NCI-H128 (cell line): ENCODE measurements around the gene TCAP.
"Not testable (repeated sequence)": the region's sequence is repeated elsewhere in the genome, so short reads cannot be mapped to it uniquely, and the experiment has no call there.

Experiments used
- DNase-seq: peaks from one replicate; lab custom pipeline; 2025; ENCODE audit not compliant: unreplicated experiment; lab: John Stamatoyannopoulos, UW

TCAP gene

GRCh38 chr17:39678340-39679116 lies 13.4 kb downstream of the TCAP start:
- no peak for DNase-seq

DNA sequence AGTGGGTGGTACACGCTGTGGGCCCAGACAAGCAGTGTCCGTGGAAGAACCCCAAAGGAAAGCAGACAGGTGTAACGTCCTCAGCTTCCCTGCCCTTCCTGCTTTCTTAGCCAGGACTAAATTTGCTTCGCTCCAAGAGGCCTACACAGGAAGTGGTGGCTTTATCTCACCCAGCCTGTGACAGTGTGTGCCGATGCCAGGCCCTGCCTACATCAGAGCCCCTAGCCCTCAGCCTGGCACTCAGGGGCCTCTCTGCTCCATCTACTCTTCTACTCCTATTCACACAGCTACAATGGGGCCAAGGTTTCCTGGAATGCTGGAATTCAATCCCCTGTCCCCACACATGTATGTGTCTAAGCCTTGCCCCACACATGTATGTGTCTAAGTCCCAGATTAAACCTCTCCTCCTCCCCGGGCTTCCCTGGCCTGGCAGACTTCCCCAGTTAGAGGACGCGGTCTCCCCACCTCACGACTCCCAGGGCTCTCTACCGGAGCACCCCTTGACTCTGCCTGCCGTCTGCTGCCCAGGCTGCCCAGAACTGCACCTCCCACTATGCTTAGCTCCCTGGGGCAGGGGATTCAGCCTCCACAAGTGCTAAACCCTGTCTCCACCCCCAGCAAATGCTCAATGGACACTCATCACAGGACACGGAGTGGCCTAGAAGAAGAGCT lies 14.5 kb downstream of the TCAP start:
- DNase-seq, result no peak

GRCh38 chr17:39683295-39683939 lies 18.3 kb downstream of the TCAP start:
- DNase-seq, result no peak

DNA sequence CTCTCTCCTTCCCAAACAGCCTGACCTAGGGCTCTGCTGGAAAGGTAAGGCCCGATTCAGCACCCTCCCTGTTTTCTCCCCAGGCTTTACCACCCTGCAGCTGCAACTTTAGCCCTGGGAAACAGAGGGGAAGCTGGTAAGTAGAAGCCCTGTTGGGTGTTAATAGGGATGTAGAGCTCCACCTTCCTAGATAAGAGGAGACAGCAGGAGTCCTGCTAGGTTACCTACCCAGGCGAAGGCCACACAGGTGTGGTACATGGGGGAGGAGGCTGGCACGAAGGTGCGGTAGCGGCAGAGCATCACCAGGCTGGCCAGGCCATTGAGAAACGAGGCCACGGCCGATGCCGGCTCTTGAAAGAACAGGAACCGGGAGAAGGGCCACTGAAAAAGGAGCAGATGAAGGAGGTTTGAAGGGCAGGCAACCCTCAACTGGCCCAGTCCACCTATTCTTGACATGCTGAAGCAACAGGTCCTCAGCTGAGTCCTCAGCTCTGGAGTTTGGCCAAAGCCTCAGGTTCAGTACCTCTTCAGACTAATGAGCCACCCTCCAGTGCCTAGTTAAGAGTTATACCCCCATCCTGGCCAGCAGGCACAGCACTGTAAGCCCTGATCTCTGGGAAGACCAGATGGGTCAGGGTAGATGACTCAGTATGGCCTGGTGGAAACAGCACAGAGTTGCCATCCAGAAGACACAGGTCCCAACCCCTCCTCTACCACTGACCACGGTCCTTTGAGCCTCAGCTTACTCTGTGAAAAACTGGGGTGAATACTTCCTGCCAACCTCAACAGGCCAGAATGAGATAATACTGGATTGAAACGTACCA lies 19.4 kb downstream of the TCAP start:
- DNase-seq, result no peak

DNA sequence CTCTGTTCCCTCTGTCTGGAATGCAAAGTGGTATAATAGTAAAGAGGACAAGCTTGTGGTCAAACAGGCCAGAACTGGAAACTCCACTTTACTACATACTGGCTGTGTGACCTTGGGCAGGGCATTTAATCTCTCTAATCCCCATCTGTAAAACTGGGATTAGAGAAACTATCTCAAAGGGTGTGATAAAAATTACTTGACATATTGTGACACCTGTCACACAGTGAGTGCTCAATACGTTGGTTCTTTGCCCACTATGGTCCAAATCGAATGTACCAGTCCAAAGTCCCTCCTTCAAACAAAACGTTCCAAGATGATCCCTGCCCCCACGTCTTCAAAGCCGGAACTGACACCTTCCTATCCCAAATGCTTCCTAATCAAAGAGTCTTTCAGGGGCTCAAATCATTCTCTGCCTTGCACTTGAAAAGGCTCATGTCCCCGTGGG lies 22.0 kb downstream of the TCAP start:
- DNase-seq, result no peak

DNA sequence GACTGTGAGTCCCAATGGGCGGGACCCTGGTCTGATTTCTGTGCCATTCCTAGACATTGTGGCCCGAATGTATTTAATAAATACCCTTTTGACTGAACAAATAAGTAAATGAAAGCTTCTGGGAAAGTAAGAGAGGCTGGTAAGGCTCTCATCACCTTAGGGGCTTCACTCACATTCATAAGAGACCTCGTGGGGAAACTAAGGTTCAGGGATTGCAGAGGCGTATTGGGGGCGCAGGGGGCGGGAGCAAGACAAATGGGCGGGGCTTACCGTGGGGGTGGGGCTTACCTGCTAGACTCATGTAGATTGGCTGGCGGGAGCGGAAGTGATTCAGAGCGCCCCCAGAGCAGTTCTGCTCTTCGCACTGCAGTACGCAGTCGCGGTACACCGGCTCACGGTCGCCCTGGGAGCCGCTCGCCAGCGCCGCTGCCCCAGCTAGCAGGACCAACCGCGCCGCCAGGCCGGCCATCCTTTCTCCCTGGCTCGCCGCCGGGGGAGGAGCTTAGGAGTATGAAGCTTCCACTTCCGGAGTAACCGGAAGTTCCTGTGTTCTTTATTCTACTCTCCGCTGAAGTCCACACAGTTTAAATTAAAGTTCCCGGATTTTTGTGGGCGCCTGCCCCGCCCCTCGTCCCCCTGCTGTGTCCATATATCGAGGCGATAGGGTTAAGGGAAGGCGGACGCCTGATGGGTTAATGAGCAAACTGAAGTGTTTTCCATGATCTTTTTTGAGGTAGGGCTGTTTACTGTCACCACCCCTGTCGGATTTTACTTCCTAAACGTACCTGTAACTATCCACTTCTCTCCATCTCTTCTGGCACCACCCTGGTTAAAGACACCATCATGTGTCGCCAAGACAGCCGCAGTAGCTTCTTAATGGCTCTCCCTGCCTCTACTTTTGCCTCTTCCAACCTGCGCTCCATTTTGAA lies 22.7 kb downstream of the TCAP start, which contains the start of gene PGAP3:
Gene PGAP3, minus strand, starts transcription at position 512 of the 929 bp plus-strand sequence. Its CDS starts 43 bp downstream, at position 469.
- peak; percentile 63 for DNase-seq

- no peak for DNase-seq
These were observed 23.3 kb downstream of the TCAP start for GRCh38 chr17:39688475-39688835.

DNA sequence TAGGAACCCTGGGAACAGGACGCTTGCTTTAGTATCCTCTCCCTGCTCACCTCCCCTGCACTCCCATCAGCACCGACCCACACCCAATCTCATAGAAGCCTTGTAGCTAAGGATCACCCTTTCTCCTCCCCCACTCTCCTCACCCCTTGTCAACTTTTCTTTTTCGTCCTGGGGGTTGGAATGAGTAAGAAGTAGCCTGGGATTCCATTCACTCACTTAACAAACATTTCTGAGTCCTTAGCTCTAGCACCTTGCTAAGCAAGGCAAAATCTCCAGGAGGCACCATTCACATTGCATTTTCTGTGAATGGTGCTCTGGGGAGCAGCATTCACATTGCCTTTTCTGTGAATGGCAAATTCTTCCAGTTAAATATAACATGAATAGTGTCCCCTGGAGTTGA lies 23.8 kb downstream of the TCAP start:
- DNase-seq, result no peak

DNA sequence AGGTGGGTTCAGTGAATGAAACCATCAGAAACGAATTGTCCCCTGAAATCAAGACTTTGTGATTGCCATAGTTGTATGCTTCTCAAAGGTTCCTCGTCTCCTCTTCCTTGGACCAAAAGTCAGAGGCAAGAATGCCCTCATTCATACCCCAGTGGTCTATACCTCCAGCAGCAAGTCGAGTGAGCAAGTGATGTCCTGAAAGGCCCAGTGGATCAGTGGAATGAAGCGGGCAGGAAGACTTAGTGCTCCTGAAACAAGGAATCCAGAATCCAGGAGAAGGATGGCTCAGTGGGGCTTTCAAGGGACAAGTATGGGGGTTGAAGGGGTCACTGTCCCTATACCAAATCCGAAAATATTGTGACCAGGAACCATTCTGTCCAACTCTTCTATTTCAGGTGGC lies 29.4 kb downstream of the TCAP start:
- no peak for DNase-seq

GRCh38 chr17:39695089-39695474 lies 29.9 kb downstream of the TCAP start:
- DNase-seq, result no peak

GRCh38 chr17:39696731-39697130 lies 31.6 kb downstream of the TCAP start:
- DNase-seq, result no peak

DNA sequence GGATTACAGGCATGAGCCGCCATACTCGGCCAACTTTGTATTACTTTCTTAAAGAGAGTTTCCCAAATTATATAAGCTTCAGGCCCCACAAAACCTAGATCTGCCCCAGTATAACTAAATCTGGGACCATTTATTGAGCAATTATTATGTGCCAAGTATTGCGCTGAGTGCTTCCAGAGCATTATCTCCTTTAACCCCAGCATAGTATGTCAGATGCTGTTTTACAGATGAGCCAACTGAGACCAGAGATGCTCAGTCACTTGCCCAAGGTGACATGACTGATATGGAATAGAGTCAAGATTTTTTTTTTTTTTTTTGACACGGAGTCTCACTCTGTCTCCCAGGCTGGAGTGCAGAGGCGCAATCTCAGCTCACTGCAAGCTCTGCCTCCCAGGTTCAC lies 32.8 kb downstream of the TCAP start:
- no peak for DNase-seq

DNA sequence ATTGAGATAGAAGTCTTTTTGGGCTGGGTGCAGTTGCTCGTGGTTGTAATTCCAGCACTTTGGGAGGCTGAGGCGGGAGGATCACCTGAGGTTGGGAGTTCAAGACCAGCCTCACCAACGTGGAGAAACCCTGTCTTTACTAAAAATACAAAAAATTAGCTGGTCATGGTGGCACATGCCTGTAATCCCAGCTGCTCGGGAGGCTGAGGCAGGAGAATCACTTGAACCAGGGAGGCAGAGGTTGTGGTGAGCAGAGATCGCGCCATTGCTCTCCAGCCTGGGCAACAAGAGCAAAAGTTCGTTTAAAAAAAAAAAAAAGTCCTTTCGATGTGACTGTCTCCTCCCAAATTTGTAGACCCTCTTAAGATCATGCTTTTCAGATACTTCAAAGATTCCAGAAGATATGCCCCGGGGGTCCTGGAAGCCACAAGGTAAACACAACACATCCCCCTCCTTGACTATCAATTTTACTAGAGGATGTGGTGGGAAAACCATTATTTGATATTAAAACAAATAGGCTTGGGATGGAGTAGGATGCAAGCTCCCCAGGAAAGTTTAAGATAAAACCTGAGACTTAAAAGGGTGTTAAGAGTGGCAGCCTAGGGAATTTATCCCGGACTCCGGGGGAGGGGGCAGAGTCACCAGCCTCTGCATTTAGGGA lies 34.1 kb downstream of the TCAP start:
- DNase-seq, result not testable (repeated sequence)

GRCh38 chr17:39699818-39700147 lies 34.6 kb downstream of the TCAP start, which contains the start of gene ERBB2:
Gene ERBB2 (plus strand): TSS chr17:39700064. CDS start chr17:39700239, 175 bp downstream.
- DNase-seq, result no peak

DNA sequence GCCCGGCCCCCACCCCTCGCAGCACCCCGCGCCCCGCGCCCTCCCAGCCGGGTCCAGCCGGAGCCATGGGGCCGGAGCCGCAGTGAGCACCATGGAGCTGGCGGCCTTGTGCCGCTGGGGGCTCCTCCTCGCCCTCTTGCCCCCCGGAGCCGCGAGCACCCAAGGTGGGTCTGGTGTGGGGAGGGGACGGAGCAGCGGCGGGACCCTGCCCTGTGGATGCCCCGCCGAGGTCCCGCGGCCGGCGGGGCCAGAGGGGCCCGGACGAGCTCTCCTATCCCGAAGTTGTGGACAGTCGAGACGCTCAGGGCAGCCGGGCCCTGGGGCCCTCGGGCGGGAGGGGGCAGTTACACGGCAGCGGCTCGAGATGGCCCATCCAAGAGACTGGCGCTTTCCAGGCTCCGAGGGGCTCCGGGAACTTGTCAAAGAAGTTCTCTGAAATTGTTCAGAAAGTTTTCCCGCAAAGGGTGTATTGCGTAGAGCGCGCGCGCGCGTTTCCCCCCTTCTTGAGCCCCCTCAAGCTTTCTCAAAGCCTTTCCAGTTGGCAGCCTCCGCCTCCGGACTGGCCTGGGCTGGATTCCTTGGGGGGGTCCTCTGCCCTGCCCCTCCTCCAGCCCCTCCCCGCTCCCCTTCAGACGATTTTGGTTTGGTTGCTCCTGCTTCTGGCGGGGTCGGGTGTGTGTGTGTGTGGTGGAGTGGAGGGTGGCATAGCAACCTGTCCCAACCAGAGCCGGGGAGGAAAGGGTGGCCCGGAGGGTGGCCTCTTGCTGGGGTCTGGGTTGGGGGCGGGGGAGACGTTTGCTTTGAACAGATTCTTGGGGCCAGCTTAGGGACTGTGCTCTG lies 35.2 kb downstream of the TCAP start:
- DNase-seq, result no peak

- DNase-seq, result no peak
These were observed 36.0 kb downstream of the TCAP start for GRCh38 chr17:39701012-39701783.

GRCh38 chr17:39701784-39702422 lies 36.8 kb downstream of the TCAP start:
- DNase-seq, result no peak
